ENCODE measurements around the gene GALM.

- TF ChIP-seq POLR2AphosphoS5 (IDR thresholded peaks at IDR 0.05): no peak
- TF ChIP-seq CTCF (IDR thresholded peaks at IDR 0.05 in 8 of 11, conservative IDR thresholded peaks at IDR 0.05 in 3 of 11): no peak
Measured at GRCh38 chr2:38633895-38634294, 32.0 kb upstream of the GALM start.

Data from spleen (tissue), 7 donors.